Measurements from ENCODE around the gene OLFM2. TPM values are rescaled to one million over a fixed set of nuclear protein-coding genes. Genes with fewer than 3 reads are reported as not detected.

The OLFM2 gene
- total and polyA plus RNA-seq, 12 donors: 0.30 to 8.0 (median 1.4) TPM

- intact Hi-C loops (cut with DNase I): no loop called here
- DNase-seq (no peak), ATAC-seq (no peak)
- Histone ChIP-seq H3K4me1 (peaks cover 0 to 8% (median 0%) of the 10 kb centered on the region in 9 donors), H3K9me3 (no peaks in the 10 kb centered on the region), H3K27me3 (peaks cover 0 to 2% (median 0%) of the 10 kb centered on the region in 7 donors), H3K27ac (no peak overlapping the region), H3K36me3 (no peaks in the 10 kb centered on the region), H3K4me3 (no peak overlapping the region)
- TF ChIP-seq CTCF (IDR thresholded peaks at IDR 0.05): no peak
- WGBS, 2 donors: 71 to 74% methylated on average over 4 of the region's 4 CpGs
Measured at GRCh38 chr19:9862938-9863337, 73.4 kb downstream of the OLFM2 start.

DNA sequence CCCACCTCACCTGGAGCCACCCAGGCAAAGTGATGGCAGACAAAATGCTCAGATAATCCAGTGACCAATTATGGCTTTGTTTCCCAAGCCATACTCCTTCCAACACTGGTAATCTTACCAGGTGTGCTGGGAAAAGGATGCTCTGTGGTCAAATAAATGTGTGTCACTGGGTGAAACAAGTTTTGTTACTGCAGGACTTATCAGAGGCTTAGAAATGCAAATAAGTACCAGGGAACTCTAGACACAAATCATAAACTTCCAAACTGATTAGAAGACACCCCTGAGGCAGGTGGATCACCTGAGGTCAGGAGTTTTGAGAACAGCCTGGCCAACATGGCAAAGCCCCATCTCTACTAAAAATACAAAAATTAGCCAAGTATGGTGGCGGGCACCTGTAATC lies 74.8 kb downstream of the OLFM2 start:
- no peak overlapping the region for H3K27ac ChIP-seq
- ATAC-seq: no peak
- WGBS, 2 donors: 95 to 100% methylated on average over 1 of the region's 1 CpG
- no peak for DNase-seq
- H3K9me3 ChIP-seq: no peaks in the 10 kb centered on the region
- intact Hi-C loops (cut with DNase I): no loop called here
- H3K4me1 ChIP-seq: peaks cover 0 to 19% (median 0%) of the 10 kb centered on the region in 9 donors
- no peak overlapping the region for H3K4me3 ChIP-seq
- TF ChIP-seq CTCF (IDR thresholded peaks at IDR 0.05): no peak
- no peaks in the 10 kb centered on the region for H3K36me3 ChIP-seq
- no peaks in the 10 kb centered on the region for H3K27me3 ChIP-seq

DNA sequence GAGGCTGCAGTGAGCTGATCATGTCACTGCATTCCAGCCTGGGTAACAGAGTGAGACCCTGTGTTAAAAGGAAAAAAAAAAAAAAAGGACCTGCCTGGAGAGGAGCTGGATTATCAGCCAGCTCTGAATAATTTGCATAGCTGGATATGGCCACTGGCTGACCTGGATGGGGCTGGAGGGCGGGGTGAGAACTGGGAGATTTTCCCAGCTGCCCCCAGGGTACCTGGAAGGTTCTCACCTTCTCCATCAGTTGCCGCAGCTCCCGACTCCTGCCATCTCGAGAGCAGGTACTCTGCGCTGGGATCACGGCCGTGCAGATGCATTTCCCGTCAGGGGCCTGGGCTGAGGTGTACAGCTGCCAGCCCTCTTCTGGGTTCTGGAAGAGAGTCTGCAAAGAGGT lies 75.9 kb downstream of the OLFM2 start:
- no peak for ATAC-seq
- H3K4me3 ChIP-seq: no peak overlapping the region
- H3K27me3 ChIP-seq: no peaks in the 10 kb centered on the region
- no peak for DNase-seq
- no peak for TF ChIP-seq CTCF (IDR thresholded peaks at IDR 0.05)
- no peaks in the 10 kb centered on the region for H3K9me3 ChIP-seq
- no peak overlapping the region for H3K27ac ChIP-seq
- H3K4me1 ChIP-seq: peaks cover 0 to 19% (median 0%) of the 10 kb centered on the region in 9 donors
- 79 to 82% methylated on average over 8 of the region's 8 CpGs for WGBS, 2 donors
- no peaks in the 10 kb centered on the region for H3K36me3 ChIP-seq
- intact Hi-C loops (cut with DNase I): no loop called here

GRCh38 chr19:9858766-9859165 lies 77.5 kb downstream of the OLFM2 start:
- TF ChIP-seq CTCF (IDR thresholded peaks at IDR 0.05): no peak
- intact Hi-C loops (cut with DNase I): no loop called here
- Histone ChIP-seq H3K9me3 (no peaks in the 10 kb centered on the region), H3K4me1 (peaks cover 0 to 19% (median 0%) of the 10 kb centered on the region in 9 donors), H3K36me3 (no peaks in the 10 kb centered on the region), H3K4me3 (no peak overlapping the region), H3K27ac (peak overlapping the region in 1 of 10 donors; percentile 72), H3K27me3 (no peaks in the 10 kb centered on the region)
- ATAC-seq: no peak
- no peak for DNase-seq
